GM21515 (cell line): ENCODE measurements around the gene SELENBP1.
"Not testable (repeated sequence)": the region's sequence is repeated elsewhere in the genome, so short reads cannot be mapped to it uniquely, and the experiment has no call there.

ENCODE experiments used
- ATAC-seq: cut with Tn5 transposase; IDR thresholded peaks from one replicate; pipeline ENCODE4 v1.9.1; 2021; ENCODE audit not compliant: unreplicated experiment

SELENBP1 gene

DNA sequence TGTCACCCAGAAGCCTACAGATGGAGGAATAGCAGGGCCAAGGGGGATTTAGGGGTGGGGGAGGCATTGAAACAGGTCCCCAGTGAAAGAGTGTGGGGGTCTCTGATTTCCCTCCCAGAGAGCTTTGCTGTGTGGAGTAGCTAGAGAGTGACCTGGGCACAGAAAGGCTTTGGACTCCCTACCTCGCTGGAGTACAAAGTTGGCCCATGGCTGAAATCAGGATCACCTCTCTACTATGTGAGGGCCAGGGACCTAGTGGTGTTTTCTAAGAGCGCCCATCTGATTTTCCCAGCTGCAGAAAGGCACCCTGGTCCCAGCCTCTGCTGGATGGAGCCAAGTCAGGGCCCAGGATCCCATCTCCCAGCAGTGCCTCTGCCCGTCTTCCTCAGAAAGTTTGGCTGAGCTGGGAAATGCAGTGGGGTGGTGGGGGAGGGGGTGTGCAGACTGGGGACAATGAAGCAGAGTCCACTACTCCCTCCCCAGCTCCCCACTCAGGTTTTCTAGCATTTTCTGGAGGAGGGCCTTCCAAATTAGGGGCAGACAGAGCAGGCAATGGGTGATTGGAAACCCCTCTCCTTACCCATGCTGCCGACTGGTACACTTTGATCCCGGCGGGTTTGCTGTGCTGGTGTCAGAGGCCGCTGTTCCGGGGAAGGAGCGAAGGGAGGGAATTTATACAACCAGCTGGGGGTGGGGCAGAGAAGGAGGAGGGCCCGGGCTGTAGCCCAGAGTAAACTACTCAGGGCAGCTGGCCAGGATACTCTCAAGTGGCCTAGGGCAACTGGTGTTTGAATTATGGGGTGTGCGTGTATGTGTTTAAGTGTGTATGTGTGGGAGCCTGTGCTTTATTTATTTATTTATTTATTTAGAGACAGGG lies at the start of gene SELENBP1:
Gene SELENBP1 (minus strand): TSS at position 648 of the 877 bp plus-strand sequence. CDS start 64 bp downstream, at position 584.
- no peak for ATAC-seq

DNA sequence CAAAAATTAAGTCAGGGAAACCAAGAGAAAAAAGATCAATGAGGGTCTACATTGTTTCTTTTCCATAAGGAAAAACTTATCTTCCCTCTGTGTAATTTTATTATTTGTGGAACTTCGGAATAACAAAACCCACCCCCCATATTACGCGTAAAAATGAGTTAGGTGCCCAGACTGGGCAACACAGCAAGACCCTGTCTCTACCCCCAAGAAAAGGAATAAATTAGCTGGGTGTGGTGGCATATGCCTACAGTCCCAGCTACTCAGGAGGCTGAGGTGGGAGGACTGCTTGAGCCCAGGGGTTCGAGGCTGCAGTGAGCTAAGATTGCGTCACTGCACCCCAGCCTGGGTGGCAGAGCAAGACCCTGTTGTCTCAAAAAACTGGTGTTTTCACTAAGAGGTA lies 47.3 kb upstream of the SELENBP1 start:
- ATAC-seq = no peak

DNA sequence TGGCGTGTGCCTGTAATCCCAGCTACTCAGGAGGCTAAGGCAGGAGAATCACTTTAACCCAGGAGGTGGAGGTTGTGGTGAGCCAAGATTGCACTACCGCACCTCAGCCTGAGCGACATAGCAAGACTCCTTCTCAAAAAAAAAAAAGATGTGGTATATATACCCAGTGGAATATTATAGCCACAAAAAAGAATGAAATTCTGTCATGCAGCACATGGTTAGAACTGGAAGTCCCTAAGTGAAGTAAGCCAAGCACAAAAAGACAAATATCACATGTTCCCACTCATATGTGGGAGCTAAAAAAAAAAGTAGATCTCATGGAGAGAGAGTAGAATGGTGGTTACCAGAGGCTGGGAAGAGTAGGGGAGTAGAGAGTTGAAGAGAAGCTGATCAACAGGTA lies 45.6 kb upstream of the SELENBP1 start:
- ATAC-seq = no peak

DNA sequence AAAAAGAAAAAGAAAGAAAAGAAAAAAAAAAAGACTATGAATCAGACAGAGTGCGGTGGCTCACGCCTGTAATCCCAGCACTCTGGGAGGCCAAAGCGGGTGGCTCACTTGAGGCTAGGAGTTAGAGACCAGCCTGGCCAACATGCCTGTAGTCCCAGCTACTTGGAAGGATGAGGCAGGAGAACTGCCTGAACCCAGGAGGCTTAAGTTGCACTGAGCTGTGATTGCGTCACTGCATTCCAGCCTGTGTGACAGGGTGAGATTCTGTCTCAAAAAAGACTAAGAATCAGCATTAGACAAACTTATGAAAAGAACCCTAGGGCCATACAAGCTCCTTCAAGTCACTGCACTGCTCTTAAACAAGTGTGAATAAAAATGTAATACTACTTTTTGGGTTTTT lies 43.7 kb upstream of the SELENBP1 start:
- ATAC-seq = no peak

DNA sequence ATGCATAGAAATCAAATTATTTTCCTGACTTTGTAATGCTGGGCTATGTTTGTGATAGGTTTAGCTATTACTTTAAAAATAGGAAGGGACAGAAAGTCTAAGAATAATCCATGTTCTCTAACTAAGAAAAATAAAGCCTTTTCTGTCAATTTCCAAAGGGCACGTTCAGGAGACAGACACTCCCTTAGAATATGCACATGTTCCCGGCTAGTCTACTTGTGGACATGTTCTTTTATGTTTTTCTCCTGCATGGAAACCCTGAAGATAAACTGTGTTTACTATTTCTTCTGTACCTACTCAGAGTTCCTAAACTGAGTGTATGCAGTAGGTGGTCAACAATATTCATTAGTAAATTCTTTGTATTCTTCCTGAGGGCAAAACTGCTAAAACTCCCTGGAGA lies 39.4 kb upstream of the SELENBP1 start:
- ATAC-seq = no peak

DNA sequence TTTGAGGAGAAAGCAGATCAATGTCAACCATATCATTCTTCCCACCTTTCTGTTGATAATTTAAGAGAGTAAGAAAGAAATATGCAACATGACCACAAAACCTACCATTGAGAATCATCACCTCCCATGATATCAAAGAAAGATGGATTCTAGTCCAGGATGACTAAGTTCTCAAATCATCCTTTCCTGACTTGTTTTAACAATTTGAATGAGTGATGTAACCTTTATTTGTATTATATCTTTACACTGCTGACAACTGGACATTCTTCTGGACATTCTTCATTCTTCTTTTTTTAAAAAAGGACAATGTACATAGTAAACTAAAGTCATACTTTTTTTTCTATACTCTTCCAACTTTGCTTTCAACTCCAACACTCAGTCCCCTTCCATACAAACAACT lies 36.4 kb upstream of the SELENBP1 start:
- no peak for ATAC-seq

DNA sequence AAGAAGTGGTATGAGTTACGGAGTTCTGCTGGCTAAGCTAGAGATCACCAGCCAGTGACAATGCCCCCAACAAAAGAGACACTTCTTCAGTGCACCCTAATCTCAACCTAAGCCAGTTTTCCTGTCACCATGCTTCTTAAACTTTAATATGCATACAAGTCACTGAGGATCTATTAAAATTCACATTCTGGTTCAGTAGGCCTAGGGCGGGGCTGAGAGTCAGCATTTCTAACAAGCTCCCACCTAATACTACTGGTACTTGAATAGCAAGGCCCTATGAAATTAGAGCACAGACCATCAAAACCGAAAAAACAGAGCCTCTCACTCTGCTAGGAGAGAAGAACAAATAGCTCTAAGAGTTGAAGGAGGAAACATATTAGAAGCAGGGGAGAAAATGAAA lies 34.8 kb upstream of the SELENBP1 start:
- no peak for ATAC-seq

DNA sequence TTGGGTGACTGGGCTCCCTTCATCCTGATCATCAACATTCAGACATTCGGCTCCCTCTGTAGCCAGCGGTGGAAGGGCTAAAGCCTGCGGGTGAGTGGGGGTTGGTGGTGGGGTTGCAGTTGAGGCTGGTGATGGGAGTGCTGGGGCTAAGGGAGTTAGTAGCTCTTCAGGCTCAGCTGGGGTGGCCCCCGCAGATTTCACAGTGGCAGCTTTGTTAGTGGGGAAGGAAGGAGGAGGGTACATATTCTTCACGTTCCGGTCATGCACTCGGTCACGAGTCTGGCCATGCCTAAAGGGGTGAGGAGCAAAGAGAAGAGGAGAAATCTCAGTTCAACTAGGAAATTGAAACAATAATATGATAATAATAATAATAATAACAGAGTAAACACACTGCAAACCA lies 33.7 kb upstream of the SELENBP1 start:
- ATAC-seq = no peak

DNA sequence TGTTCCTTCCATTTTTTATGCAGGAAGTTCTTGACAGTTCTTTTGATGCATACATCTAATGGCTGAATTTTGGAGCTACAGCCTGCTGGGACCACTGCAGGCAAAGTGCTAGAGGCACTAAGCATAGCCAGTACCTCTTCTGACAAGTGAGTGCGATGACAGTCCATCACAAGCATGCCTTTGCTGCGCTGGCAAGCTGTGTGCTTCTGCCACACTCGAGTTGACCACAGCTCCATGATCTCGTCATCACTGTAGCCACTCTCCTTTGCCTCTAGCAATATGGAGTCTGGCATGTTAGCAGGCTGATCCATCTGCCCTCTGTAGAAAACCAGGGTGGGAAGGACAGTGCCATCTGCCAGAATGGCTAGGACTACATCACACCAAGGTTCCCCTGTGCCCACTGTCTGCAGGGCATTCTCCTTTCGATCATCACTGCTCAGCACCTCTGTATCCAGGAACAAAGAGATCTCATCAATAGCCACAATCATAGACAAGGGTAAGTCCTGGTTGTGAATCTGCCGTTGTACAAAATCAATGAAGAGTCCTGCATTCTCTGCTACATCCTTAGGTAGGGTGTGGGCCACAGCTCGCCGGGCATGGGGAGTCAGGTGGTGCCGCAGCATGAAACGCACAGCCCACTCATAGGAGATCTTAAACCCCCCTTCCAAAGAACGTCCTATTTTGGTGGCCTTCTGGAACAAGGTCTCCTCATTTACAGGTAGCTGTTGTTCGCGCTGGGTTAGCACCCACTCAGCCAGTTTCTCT lies 32.9 kb upstream of the SELENBP1 start:
- ATAC-seq = no peak

DNA sequence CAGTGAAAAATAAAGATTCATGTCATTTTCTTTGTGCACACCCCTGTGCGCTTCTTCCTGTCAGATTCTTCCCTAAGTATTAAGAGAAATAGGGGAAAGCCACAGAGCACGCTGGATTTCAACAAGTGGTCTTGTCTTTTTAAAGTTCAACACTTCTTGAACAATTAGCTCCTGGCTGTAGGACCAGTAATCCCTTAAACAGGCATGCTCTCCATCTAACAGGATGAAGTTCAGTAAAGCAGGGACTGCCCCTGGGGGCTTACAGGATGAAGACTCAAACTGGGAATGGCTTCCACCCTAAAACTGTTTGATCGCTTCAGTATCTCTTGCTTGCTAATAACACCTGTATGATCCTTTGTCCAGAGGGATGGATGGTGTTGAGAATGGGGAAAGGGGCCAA lies 31.1 kb upstream of the SELENBP1 start:
- no peak for ATAC-seq

DNA sequence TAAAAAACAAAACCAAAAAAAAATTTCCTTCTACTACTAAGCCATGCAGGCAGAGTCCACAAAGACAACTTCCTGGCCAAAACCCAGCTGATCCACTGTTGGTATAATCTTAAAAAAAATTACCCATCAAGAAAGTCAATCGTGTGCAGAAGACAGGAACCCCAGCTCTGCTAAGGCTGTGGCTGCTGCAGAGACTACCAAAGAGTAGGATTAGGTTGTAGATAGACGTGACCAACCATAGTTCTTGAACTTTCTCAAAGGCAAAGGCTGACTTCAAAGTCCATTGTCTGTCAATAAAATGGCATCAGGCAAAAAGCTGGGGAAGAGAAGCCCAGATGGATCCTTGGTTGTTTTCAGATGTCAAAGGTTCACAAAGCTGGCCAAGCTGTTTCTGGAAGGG lies 30.3 kb upstream of the SELENBP1 start:
- ATAC-seq = no peak

DNA sequence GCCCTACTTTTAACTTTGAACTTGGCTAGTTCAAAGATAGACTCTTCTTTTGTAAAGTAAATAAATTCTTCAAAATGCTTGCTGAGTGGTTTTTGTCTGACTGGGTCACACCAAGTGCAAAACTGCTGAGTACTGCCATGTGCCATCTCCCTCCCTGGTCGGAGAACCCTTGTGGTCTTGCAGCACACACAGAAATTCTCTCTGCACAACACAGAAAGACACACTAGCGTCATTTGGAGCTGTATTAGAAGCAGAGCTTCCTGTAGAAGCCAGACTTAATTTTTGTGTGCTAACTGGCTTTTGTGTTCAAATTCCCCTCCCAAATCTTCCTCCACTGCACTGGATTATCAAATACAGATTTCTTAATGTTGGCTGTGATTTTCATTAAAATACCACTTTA lies 29.4 kb upstream of the SELENBP1 start:
- no peak for ATAC-seq

DNA sequence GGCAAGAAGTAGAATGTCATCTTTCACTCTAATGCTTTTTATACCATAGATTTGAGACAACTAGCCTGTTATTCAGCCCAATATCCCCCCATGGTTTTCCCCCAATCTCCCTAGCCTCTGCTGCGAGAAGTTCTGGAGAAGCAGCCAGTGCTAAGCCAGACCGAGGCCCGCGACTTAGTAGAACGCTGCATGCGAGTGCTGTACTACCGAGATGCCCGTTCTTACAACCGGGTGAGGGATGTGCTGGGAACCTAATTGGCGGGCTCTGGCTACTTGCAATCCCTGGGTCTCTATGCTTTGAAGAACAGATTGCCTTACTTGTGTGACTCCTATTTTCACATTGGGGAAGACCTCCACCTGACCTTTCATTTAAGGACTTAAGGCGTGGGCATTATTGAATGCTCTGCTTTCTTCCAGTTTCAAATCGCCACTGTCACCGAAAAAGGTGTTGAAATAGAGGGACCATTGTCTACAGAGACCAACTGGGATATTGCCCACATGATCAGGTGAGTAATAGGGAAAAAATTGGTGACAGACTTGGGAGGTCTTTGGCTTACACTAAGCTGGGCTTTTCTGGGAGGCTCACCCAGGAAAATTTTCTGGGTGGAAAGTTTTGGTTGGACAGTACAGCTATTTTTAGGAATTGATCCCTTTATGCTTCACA lies 28.8 kb upstream of the SELENBP1 start:
- ATAC-seq = no peak

DNA sequence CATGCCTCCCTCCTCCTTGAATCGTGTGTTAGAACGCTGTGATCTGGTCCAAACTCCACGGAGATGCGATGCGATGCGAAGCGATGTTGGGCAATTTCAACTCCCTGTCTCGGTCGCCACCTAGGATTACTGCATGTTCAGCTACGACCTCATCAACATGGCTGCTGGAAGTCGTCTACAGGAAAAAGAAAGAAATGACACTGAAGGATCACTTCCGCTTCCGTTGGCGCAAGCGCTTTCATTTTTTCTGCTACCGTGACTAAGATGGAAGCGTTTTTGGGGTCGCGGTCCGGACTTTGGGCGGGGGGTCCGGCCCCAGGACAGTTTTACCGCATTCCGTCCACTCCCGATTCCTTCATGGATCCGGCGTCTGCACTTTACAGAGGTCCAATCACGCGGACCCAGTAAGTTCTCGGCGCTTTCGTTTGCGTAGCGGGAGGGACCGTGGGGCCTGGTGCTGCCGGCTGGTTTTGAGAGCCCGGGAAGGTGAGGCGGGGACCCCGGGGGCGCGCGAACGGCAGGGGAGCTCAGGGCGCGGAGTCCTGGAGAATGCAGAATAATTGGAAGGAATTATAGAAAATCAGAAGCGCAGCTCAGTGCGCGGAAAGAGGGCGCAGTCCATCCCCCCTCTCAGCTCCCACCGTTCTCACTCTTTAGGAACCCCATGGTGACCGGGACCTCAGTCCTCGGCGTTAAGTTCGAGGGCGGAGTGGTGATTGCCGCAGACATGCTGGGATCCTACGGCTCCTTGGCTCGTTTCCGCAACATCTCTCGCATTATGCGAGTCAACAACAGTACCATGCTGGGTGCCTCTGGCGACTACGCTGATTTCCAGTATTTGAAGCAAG lies 27.0 kb upstream of the SELENBP1 start, which contains the start of gene PSMB4:
Gene PSMB4 (plus strand): TSS at position 250 of the 848 bp plus-strand sequence. CDS start 15 bp downstream, at position 265.
- ATAC-seq = peak; percentile 67

DNA sequence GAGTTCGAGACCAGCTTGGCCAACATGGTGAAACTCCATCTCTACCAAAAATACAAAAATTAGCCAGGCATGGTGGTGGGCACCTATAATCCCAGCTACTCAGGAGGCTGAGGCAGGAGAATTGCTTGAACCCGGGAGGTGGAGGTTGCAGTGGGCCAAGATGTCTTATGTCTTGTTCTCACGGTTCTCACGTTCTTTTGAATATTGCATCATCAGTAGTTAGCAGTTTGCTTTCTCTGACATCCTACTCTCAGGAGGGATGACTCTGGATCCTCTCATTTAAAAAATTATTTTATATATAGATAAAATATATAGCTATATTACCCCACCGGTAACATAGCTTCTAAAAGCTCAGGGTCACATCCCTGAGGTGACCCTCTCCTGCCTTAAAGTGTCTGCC lies 23.8 kb upstream of the SELENBP1 start:
- ATAC-seq = not testable (repeated sequence)

DNA sequence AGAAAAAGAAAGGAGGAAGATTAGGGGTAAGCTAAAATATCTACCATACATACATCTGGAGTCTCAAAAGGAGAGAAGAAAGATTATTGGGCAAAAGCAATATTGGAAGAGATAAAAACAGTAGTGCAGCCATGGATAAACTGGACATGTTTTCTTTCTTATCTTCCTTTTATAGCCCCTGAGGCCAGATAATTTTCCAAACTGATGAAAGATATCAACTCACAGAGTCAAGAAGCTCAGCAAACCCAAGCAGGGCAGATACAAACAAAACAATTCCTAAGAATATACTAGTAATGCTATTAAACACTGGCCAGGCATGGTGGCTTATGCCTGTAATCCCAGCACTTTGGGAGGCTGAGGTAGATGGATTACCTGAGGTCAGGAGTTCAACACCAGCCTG lies 21.1 kb upstream of the SELENBP1 start:
- ATAC-seq = no peak

DNA sequence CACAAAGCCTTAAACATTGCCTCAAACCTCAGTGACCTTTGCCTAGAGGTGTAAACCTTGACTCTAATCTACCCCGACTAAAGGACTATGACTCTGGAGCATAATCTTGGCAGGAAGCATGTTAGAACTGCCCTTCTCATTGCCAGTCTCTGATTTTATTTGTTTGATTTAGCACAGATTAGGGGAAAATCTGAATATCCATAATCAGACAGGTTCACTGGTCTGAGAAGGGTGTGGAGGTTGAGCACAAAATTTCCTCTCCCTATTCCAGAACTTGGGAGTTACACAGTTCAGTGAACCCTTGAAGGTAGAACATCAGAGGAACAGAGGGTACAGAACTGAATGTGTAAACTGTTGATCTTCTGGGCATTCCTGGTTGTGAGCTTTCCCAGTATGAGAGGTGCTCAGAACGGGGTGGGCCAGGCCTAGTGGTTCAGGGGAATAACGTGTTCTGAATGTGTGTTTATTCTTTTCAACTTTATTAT lies 18.6 kb upstream of the SELENBP1 start:
- no peak for ATAC-seq

DNA sequence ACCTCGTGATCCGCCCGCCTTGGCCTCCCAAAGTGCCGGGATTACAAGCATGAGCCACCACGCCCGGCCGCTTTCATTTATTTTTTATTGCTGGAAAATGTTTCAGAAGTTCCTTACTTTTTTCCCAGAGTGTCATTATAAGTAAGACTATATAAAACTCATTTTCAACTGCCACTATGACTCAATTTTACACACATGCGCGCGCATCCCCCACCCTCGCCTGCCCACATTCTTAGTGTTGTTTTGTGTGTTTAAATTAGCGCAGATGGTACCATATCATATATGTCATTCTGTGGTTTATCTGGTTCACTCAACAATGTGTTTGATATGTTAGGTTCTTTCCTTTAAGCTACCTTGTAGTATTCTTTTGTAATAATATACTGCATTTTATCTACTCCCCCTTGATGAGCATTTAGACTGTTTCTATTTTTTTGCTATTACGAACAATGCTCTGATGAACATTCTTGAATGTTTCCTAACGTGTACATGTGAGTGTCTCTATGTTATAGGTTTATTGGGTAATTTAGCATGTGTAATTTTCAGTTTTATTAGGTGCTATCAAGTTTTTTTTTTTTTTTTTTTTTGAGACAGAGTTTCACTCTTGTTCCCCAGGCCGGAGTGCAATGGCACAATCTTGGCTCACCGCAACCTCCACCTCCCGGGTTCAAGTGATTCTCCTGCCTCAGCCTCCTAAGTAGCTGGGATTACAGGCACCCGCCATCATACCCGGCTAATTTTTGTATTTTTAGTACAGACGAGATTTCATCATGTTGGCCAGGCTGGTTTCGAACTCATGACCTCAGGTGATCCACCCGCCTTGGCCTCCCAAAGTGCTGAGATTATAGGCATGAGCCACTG lies 17.9 kb upstream of the SELENBP1 start:
- not testable (repeated sequence) for ATAC-seq

DNA sequence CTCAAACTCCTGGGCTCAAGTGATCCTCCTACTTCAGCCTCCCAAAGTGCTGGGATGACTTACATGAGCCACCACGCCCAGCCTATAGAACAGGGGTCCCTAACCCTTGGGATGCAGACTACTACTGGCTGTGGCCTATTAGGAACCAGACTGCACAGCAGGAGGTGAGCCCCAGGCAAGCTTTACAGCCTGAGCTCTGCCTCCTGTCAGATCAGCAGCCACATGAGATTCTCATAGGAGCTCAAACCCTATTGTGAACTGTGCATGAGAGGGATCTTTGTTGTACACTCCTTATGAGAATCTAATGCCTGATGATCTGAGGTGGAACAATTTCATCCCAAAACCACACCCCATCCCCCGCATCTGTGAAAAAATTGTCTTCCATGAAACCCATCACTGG lies 13.5 kb upstream of the SELENBP1 start:
- no peak for ATAC-seq

DNA sequence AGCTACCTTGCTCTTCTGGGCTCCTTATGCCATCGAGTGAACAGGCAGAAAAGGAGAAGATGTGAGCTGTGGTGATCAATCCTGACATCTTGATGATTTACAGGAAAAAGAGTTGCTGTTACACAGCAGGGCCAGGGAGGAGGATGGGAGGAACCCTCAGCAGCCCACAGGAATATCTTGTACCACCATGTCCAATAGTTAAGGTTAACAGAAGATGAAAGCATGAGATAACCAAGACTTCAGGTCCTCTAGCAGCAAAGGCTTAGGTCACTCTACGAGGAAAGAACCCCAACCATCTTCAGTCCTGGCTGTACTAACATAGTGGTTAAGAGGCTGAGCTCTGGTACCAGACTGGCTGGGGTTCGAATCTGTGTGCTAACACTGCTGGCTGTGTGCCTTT lies 12.1 kb upstream of the SELENBP1 start:
- no peak for ATAC-seq
